Renal cortex interstitium (tissue), 11 donors: ENCODE data around the gene PHACTR2. TPM values are rescaled to one million over a fixed set of nuclear protein-coding genes. Genes with fewer than 3 reads are reported as not detected.
A peak's percentile ranks its signal among the peaks of the same experiment; 100 is the strongest.
"Not testable (repeated sequence)": the region's sequence is repeated elsewhere in the genome, so short reads cannot be mapped to it uniquely, and the experiment has no call there.

ENCODE experiments used
- DNase-seq, 11 donors: peaks; one replicate each; pipeline ENCODE4 v3.0.0-alpha.2; 2013; ENCODE audit warnings: low read depth in 9 of 11, low spot score in 4 of 11; ENCODE audit errors: extremely low read depth in 1 of 11
- polyA plus RNA-seq, 3 donors: library from polyadenylated mRNA; unstranded; fragments of 120-200 nt; gene quantifications; one replicate each; pipeline ENCODE4 v1.2.1, GENCODE V29; 2013; ENCODE audit not compliant: insufficient read length in 3 of 3

Gene PHACTR2
- polyA plus RNA-seq, 3 donors: 31.0 to 36.4 (median 31.3) TPM

DNA sequence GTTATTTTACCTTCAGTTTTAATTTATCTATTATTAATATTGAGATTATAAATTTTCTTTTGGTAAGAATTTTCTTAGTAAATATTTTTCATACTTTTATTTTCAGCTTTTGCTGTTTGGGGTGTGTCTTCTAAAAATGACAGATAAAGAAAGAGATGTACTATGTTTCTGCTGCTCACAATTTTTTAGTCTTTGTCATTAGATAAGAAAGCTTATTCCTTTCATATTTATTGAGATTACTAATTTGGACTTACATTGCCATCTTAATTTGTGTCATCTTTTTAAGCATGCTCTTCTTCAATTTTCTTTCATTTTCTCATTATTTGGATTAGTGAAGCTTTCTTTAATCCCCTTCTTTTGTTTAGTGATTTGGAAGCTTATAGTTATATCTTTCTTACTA, 13.6 kb upstream of the PHACTR2 start:
- DNase-seq: no peak

DNA sequence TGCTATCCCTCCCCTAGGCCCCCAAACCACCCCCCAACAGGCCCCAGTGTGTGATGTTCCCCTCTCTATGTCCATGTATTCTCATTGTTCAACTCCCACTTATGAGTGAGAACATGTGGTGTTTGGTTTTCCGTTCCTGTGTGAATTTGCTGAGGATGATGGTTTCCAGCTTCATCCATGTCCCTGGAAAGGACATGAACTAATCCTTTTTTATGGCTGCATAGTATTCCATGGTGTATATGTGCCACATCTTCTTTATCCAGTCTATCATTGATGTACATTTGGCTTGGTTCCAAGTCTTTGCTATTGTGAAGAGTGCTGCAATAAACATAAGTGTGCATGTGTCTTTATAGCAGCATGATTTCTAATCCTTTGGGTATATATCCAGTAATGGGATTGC, 11.8 kb upstream of the PHACTR2 start:
- DNase-seq: not testable (repeated sequence)

DNA sequence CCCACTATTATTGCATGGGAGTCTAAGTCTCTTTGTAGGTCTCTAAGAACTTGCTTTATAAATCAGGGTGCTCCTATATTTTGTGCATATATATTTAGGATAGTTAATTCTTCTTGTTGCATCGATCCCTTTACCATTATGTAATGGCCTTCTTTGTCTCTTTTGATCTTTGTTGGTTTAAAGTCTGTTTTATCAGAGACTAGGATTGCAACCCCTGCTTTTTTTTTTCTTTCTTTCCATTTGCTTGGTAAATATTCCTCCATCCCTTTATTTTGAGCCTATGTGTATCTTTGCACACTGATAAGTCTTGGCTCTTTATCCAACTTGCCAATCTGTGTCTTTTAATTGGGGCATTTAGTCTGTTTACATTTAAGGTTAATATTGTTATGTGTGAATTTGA, 8.3 kb upstream of the PHACTR2 start:
- not testable (repeated sequence) for DNase-seq

DNA sequence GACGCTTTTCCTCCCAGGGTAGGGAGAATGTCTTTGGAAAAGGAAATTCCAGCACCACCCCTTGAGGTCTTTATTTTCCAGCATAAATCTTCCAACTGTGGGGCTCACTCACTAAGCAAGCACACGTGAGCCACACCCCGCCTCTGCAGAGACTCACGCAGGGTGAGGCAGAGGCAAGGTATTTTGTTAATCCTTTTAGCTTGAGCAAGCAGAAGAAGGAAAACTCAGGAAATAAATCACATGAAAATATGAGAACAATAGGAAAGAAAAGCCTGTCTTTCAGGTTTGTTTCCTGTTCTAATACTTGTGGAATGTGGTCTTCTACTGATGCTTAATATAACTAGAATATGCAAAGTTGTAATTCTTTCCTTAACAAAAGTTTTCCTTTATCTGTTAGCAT, 4.1 kb upstream of the PHACTR2 start:
- peak in 3 of 11 donors; percentile 38 to 50 (median 40) for DNase-seq

DNA sequence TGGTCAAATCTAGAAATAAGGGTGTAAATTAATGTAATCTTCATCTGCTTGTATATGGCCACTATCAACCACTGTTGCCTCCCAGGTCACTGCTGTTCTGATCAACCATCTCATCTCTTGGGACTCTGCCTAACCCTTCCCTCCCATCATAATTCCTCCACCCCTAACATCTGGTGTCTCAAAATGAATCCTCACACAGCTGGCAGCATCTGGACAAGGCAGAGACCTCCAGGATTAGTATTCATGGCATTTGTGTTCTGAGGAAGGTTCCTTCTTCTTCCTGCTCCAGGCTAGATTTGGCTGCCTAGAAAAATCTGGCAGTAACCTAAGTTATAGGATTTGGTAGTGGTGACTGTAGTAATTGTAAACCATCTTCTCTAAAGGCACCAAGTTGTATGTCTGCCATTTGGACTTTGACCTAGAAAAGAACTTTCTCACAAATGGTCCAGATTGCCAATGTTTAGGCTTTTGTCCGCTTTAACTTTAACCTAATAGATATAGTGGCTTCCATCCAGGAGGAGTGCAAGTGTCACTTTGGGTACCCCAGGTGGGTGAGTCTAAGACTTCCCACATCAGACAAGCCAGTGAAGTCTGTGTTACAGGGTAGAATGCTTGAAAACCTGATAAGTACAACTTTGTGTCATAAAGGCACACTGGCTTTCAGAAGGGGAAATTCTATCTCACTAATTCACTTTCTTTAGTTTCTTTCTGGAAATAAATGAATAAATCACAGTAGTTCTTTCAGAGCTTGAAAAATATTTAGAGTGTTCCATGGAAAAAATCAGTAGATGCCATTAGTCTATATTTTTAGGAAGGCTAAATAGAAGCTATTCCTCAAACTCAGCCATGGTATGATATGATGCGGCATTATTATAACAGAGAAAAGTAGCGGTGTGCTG, 3.0 kb upstream of the PHACTR2 start:
- DNase-seq: no peak

- no peak for DNase-seq
These were observed 2.3 kb upstream of the PHACTR2 start for GRCh38 chr6:143675382-143675900.

DNA sequence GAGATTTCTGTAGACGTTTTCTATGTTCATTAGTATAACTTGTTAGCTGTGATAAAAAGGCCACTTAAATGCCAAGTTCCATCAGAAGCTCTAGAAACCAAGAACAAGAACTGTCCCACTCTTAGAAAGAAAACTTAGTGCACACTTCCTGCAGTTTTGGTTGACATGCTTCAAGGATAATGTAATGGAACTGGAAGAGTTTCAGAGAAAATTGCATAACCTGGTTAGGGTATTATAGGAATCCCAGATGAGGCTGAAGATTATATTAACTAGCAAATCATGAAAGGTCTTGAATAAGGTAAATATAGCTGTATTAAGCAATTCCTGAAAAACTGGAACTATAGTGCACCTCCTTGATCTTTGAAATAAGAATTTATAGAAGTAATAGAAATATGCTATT, 1.8 kb upstream of the PHACTR2 start:
- DNase-seq: no peak

DNA sequence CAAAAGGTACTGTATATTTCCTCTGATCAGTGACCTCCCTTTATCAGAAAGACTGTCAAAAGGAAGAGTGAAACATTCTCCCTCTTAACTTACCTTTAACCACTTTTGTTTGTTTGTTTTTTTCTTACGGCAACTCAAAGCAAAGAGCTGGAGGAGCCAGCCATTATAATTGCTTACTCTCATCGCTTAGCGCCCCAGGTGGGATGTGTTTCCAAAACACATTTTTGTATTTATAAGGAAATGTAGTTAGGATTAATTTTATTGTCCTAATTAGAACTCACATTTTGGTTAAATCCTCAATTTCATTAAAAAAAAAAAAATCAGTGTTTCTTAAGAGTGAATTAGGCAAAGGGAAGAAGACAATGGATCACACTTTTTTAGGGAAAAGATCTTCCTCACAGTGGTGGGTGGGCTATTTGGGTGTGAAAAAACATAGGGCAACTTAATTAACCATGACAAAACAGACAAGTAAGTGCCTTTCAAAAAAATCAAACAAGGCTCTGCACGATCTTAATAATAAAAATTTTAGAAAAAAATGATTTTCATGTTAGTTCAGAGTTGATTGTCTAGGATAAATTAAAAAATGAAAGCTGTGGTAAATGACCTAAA, 1.2 kb upstream of the PHACTR2 start:
- DNase-seq: no peak

- no peak for DNase-seq
These were observed 231 bp upstream of the PHACTR2 start for GRCh38 chr6:143677577-143677890.

DNA sequence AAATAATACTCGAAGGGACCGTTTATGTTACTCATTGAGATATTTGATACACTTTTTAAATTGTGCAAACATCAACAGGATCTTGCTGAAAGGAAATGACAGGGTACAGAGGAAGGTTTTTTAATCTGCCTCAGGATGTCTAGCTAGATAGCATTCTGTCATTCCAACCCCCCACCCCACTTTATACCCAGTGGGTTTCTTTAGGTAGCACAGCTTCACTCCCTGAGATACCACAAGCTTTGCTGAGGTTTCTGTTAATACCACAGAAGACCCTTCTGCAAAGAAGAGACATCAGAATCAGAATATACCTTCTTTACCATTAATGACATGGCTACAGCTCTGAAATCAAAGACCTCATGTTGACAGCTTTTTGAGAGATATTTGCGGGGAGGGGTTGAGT, 1.3 kb downstream of the PHACTR2 start:
- no peak for DNase-seq

DNA sequence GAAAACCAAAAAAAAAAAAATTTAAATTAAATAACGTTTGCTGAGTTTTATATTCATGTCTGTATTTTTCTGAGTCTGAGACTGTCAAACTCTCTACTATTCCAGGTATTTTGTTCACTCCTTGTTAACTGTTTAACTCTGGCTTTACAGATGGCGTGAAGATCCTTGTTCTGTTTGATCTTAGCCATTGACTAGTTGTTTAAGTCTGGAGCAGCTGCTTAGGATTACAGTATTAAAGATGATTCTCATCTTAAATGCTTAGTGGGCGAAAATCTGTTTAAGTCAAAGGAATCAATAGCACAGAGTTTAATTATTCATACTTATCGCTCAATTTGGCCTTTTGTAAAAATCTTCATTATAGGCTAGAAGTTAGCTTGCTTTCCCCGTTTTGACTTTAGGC, 2.4 kb downstream of the PHACTR2 start:
- DNase-seq: no peak

DNA sequence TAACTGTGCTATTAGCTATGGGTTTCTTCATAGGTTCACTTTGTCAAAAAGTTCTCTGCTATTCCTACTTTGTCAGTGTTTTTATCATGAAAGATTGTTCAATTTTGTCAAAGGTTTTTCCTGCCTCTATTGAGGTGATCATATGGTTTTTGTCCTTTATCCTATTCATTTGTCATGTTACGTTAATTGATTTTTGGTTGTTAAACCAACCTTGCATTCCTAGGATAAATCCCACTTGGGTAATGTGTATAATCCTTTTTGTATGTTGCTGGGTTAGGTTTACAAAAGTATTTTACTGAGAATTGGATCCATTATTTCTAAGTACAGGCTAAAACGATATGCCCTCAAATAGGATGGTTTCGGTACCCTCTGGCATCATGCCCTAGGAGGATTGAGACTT, 5.0 kb downstream of the PHACTR2 start:
- DNase-seq: no peak

- DNase-seq: no peak
These were observed 6.7 kb downstream of the PHACTR2 start for GRCh38 chr6:143684486-143684885.

- no peak for DNase-seq
These were observed 7.9 kb downstream of the PHACTR2 start for GRCh38 chr6:143685653-143686052.

GRCh38 chr6:143687591-143687990, 9.8 kb downstream of the PHACTR2 start:
- no peak for DNase-seq

GRCh38 chr6:143688681-143689080, 10.9 kb downstream of the PHACTR2 start:
- DNase-seq: no peak

DNA sequence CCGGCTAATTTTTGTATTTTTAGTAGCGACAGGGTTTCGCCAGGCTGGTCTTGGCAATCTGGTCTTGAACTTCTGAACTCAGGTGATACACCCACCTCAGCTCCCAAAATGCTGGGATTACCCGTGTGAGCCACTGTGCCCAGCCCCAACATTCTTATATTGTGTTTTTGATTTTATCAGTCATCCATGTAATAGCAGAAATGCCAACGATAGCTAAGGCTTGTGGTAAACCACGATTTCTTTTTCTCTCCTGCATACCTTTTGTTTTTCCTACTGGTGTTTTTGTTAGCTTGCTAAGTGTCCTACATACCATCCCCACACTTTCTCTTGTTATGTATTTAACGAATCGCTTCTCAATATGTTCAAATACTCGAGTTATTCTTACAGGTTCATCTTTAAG, 12.1 kb downstream of the PHACTR2 start:
- DNase-seq: no peak

GRCh38 chr6:143691155-143691554, 13.4 kb downstream of the PHACTR2 start:
- DNase-seq: no peak

DNA sequence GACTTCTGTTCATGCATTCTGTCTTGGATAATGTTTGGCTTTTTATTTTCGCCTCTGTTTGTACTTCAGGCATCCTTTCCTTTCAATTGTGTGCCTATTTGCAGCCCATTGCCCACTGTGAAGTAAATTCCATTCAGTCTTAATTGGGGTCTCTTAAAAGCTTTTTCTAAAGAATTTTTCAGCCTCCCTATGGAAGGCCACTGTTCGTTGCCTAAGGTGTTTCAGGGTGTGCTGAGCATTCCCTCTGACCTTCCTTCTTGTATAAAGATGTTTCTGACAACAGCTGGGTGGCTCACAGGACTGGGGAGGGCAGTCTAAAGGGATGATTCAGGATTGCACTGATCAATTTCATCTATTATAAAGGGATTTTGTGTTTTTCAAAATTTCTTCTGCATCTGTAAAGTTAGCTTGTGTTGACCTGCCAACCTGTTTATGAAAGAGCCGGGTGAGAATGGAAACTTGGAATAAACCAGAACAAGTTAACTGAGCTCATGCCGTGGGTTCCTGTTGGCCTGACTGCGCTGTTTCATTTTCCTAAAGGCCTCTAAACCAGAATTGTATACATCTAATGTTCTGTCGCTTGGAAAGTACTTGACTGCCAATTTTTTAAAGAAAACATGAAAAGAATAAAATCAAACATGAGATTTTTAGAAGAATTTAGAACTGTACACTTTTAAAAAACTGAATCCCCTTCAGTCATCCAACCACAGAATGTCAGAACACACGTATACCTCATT, 14.3 kb downstream of the PHACTR2 start:
- no peak for DNase-seq

DNA sequence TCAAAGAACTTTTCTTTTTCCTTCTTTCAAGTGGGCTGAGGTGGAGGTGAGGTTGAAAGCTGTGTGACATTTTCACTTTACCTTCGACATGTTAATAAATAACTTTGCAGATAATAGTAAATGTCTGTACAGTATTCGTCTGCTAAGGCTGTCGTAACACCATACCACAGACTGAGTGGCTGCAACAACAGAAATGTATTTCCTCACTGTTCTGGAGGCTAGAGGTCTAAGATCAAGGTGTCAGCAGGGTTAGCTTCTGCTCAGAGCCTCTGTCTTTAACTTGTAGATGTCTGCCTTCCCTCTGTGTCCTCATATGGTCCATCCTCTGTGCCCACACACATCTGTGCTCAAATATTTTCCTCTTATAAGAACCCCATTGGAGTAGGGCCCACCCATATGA, 14.9 kb downstream of the PHACTR2 start:
- no peak for DNase-seq
